ENCODE data around the gene RPL10. TPM values are rescaled to one million over a fixed set of nuclear protein-coding genes. Genes with fewer than 3 reads are reported as not detected.

RPL10 gene
- total and polyA plus RNA-seq, 2 of the 8 experiments (the other 6 are each of a cell fraction or from before 2014, with no cell fraction given) = 2,633 to 4,293 TPM

- Histone ChIP-seq H3K9me3 (ENCODE audit: insufficient read depth in 2 of 2, low read depth in 1 of 2, low read length in 1 of 2) (no peaks in the 10 kb centered on the region), H3K4me2 (ENCODE audit: insufficient read depth in 1 of 2, low read depth in 2 of 2, low read length in 2 of 2) (no peak overlapping the region), H3K27ac (ENCODE audit: low read depth, low read length) (no peak overlapping the region), H3K4me3 (ENCODE audit: extremely low read depth in 1 of 4, insufficient read depth in 2 of 4, low read depth in 3 of 4, low read length in 4 of 4) (no peak overlapping the region), H3K4ac (replicated peaks; ENCODE audit: insufficient read length, low read depth, low read length) (no peak overlapping the region), H2BK20ac (ENCODE audit: low read length) (no peak overlapping the region), H3K18ac (ENCODE audit: extremely low read depth, low read length) (no peak overlapping the region), H2BK120ac (replicated peaks; ENCODE audit: low read depth, low read length) (no peak overlapping the region), H2AFZ (ENCODE audit: low read length) (no peak overlapping the region), H3K23ac (ENCODE audit: insufficient read length) (no peak overlapping the region), H3K79me1 (ENCODE audit: low read depth, low read length) (peaks cover 3% of the 10 kb centered on the region; the same call in 1 of the 2 replicates), H3K14ac (ENCODE audit: insufficient read length) (no peak overlapping the region), H4K5ac (ENCODE audit: insufficient read length, low read depth, low read length) (no peak overlapping the region), H3K79me2 (ENCODE audit: control insufficient read depth in 1 of 2, insufficient read depth in 2 of 2, low read length in 2 of 2) (peaks cover 0 to 24% of the 10 kb centered on the region in 2 experiments; a peak in 2 of 4 replicates), H3K36me3 (ENCODE audit: control insufficient read depth in 2 of 4, insufficient read depth in 4 of 4, low read length in 3 of 4) (peaks cover 47 to 94% (median 79%) of the 10 kb centered on the region in 4 experiments), H3K9ac (replicated peaks in 1 of 4; ENCODE audit: extremely low read depth in 1 of 4, low read depth in 3 of 4, low read length in 3 of 4) (no peak overlapping the region), H3K56ac (replicated peaks; ENCODE audit: insufficient read length, low read depth, low read length) (no peak overlapping the region), H2BK12ac (ENCODE audit: low read depth, low read length) (no peak overlapping the region), H2AK5ac (ENCODE audit: low read depth, low read length) (no peak overlapping the region), H3K4me1 (replicated peaks in 1 of 4; ENCODE audit: control insufficient read depth in 3 of 4, insufficient read depth in 4 of 4, low read length in 3 of 4) (no peaks in the 10 kb centered on the region), H4K20me1 (replicated peaks in 1 of 2; ENCODE audit: control insufficient read depth in 1 of 2, insufficient read depth in 2 of 2, low read length in 2 of 2) (peaks cover 21 to 50% of the 10 kb centered on the region in 2 experiments), H2BK15ac (ENCODE audit: low read length) (no peak overlapping the region), H4K8ac (ENCODE audit: extremely low read depth, insufficient read depth, low read length) (no peak overlapping the region; the same call in 1 of the 2 replicates), H3K23me2 (ENCODE audit: low read depth, low read length) (no peaks in the 10 kb centered on the region), H3K27me3 (replicated peaks in 1 of 4; ENCODE audit: control insufficient read depth in 3 of 4, extremely low read depth in 1 of 4, insufficient read depth in 3 of 4, low read length in 3 of 4) (no peaks in the 10 kb centered on the region), H2BK5ac (ENCODE audit: low read depth, low read length) (no peak overlapping the region), H4K91ac (replicated peaks; ENCODE audit: insufficient read length, low read length) (no peak overlapping the region)
- ChIA-PET CTCF (ENCODE audit: partially characterized antibody) (interaction anchor here (1.8 to 2.7 kb wide), 2 partner anchors 11 to 13 kb away, joined by 6 to 10 read pairs; partner anchors contain the start of gene FLNA), POLR2A (ENCODE audit: partially characterized antibody) (interaction anchor here (0.7 to 15.6 kb wide), 5 partner anchors 3 to 80 kb away, joined by 3 to 348 read pairs (median 5); partner anchors contain the start of gene RPL10)
- FAIRE-seq = no peak
- DNase-seq (ENCODE audit: low read depth in 1 of 2, low spot score in 2 of 2) = no peak
- 96% methylated on average over 8 of the region's 30 CpGs; no CpG with 5 or more reads in 1 of the 2 experiments for WGBS, 2 experiments (ENCODE audit: extremely low coverage in 1 of 2, insufficient coverage in 1 of 2, insufficient read length in 1 of 2, insufficient replicate concordance in 2 of 2, low coverage in 1 of 2, low lambda C conversion rate in 2 of 2, missing lambda C conversion rate in 1 of 2)
- TF ChIP-seq TEAD4 (IDR thresholded peaks at IDR 0.05; ENCODE audit: low read depth, low read length) (no peak), SP1 (IDR thresholded peaks at IDR 0.05; ENCODE audit: low read depth, low read length) (no peak), KDM4A (IDR thresholded peaks at IDR 0.05; ENCODE audit: low read depth, low read length, severe bottlenecking) (no peak)
Observed at GRCh38 chrX:154362085-154362742, 36.0 kb upstream of the RPL10 start.
